COR-L47 (cell line): Measurements from ENCODE around the gene TFDP2.

Experiments
- DNase-seq: peaks from one replicate; lab custom pipeline; 2025; lab: John Stamatoyannopoulos, UW

Gene TFDP2

GRCh38 chr3:142072816-142073215, 76.5 kb downstream of the TFDP2 start:
- DNase-seq, result no peak

- no peak for DNase-seq
Measured at GRCh38 chr3:142065932-142066331, 83.4 kb downstream of the TFDP2 start.

GRCh38 chr3:142065344-142065743, 84.0 kb downstream of the TFDP2 start:
- DNase-seq, result no peak

- no peak for DNase-seq
Measured at GRCh38 chr3:142064454-142064853, 84.9 kb downstream of the TFDP2 start.

DNA sequence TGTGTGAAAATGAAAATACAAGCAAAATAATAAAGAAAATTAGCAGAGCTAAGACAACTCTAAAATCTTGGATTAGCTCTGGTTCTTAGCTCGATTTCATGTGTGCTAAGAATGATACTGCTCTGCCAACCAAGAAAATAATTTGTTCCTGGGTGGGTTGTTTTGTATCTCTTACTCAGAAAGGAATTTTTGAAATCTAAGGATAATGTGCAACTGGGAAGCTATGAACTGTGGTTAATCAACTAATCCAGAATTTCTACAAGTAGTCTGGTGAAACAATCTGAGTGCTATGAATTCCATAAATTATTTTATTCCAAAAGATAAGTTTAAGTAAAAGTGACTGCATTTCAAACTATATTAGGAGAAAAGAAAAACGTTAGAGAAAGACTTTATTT, 92.0 kb downstream of the TFDP2 start:
- DNase-seq, result no peak

DNA sequence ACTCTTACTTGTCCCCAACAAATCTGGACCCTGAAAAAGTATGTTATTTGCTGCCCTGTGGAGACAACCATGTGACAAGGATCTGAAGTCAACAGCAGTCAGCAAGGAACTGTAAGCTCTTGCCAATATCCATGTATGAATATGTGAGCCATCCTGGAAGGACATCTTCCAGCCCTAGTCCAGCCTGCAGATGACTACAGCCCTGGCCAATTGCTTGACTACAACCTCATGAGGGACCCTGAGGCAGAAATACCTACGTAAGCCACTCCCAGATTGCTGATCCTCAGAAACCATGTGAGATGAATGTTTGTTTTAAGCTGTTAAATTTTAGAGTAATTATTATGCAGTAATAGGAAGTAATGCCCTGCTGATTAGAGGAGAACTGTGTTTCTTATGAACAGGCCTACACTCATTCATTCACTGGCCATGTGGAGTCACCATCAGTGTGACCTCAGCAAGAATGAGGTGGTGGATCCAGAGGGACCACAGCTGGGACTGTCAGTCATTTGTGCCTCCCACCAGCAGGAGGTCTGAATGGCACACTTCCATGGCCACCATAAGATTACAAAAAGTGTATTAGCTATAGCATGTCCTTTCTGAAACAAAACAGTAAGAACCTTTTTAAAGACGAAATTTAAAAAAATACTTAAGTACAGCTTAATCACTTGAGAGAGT, 92.6 kb downstream of the TFDP2 start:
- DNase-seq, result no peak

DNA sequence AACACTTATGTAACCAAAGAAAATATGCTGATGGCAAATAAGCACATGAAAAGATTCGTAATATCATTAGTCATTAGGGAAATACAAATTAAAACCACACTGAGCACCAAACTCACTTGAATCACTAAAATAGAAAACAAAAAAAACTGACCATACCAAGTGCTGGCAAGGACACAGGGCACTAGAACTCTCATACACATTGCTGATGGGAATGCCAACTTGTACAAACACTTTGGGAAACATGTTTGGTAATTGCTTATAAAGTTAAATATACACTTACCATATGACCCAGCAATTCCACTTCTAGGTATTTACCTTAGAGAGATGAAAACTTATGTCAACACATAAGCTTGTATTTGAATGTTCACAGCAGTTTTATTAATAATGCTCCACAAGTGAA, 95.5 kb downstream of the TFDP2 start:
- DNase-seq, result no peak

GRCh38 chr3:142053244-142053643, 96.1 kb downstream of the TFDP2 start:
- no peak for DNase-seq

DNA sequence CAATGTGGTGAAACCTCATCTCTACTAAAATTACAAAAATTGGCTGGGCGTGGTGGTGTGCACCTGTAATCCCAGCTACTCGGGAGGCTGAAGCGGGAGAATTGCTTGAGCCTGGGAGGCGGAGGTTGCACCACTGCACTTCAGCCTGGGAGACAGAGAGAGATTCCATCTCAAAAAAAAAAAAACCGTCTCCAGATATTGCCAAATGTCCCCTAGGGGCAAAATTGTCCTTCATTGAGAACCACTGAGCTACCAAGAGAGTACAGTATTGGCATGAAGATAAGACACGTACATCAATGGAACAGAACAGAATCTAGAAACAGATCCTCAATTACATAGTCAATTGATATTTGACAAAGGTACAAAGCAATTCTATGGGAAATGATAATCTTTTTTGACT, 98.0 kb downstream of the TFDP2 start:
- DNase-seq, result no peak

DNA sequence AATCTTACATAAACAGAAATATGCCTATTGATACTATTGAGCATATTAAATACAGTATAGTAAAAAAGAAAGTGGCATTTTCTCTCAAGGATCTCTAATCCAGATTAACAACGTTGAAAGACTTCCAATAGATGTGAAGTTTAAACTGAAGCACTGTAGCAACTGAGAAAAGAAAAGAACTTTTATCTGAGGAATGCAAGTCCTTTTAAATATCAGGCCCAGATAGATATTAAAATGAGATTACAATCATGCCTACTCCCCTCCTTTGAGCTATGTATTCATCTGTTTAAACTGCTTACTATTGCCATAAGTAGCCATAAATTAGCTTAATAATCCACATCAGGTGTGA, 102.3 kb downstream of the TFDP2 start:
- DNase-seq, result no peak

GRCh38 chr3:142046320-142047020, 102.9 kb downstream of the TFDP2 start:
- DNase-seq, result no peak

DNA sequence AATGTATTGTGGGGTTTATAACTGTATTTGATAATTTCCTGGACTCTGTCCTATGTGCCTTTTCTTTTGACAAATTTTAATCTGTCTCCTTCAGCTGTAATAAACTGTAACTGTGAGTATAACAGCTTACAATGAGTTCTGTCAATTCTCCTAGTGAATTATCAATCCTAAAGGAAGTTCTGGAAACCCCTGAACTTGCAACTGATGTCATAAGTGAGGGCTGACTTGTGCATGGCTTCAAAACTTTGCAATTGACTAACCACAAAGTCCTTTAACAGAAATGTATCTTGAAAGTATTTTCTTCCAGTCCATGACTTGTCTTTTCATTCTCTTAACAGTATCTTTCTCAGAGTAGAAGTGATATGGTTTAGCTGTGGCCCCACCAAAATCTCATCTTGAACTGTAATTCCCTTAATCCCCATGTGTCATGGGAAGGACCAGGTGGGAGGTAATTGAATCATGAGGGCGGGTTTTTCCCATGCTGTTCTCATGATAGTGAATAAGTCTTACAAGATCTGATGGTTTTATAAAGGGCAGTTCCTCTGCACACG, 108.3 kb downstream of the TFDP2 start:
- DNase-seq, result no peak

- DNase-seq, result no peak
Measured at GRCh38 chr3:142035308-142035922, 113.9 kb downstream of the TFDP2 start.

- DNase-seq, result no peak
Measured at GRCh38 chr3:142033292-142033691, 116.1 kb downstream of the TFDP2 start.

DNA sequence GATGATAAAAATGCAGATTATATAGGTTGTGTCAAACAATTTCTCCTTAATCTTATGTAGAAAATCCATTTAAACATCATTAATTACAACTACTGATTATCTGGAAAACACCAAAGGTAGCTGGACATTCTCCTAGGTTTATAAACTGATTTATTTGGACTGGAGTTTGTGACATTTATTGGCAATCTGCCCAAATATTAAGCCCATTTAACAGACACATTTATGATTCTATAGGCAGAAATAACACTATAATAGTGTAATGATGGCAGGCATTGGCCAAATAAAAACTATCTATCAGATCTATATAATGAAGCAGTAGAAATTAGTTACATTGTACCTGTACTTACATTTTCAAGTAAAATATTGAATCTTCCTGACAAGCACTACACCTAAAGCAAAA, 117.8 kb downstream of the TFDP2 start:
- no peak for DNase-seq

DNA sequence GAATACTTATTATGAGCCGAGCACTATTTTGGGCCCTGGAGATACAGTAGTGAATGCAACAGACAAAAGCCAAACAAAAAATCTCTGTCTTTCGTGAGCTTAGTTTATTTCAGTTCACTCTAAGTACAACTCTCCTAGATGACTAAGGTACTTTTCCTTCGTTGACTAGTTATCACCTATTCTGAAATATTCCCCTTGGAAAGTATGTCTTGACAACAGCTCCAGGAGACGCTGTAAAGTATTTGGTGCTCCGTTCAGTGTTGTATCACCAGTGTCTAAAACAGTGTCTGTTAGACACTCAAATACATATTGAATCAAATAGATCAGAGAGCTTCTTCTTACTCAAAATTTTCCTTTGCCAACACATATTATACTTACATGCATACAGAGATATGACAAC, 119.6 kb downstream of the TFDP2 start:
- DNase-seq, result no peak

DNA sequence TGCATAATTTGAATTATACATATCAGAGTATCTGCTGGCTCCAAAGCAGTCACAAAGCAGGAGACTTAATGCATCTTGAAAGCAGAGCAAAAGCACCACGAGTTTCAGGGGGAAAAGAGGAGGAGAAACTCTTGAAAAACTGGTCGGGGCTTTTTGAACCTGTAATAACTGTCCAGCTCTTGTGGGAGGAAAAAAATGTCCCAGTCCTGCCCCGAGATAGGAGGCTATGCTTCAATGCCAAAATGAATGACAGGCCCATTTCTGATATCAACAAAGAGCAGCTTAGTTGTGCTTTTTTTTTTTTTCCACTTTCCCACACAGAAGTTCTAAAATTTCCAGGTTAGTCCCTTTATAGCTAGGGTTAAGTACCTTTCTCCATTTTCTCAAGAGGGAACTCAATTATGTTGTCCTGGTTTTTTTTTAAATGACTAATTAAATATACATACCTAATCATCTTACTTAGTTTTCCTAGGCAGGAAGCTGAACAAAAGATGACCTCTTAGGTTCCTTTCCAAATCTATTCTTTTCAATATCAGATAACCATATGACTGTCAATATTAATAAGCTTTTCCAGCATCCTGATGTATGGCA, 120.2 kb downstream of the TFDP2 start:
- DNase-seq, result no peak

DNA sequence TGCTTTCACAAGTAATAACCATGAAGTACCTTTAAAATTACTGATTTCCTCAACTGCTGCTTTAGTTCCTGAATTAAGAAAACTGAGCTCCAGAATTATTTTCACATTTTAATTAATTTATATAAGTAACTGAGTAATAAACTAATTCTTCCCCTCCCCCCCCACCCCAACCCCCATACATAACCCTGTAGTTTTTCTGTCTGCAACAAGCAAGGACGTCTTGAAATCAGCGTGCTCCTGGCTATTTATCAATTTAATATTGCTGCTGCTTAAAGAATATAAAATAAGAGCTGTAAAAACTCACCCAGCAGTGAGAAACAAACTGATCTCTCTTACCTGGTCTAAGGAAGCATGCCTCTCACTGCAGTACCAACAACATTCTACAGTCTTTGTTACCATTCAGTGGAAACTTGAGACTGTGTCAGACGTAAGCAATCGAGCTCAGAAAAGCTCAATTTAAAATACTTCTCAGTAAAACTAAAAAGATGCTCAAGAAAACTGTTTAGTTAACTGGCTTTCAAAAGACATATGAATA, 121.0 kb downstream of the TFDP2 start:
- peak; percentile 6 for DNase-seq

DNA sequence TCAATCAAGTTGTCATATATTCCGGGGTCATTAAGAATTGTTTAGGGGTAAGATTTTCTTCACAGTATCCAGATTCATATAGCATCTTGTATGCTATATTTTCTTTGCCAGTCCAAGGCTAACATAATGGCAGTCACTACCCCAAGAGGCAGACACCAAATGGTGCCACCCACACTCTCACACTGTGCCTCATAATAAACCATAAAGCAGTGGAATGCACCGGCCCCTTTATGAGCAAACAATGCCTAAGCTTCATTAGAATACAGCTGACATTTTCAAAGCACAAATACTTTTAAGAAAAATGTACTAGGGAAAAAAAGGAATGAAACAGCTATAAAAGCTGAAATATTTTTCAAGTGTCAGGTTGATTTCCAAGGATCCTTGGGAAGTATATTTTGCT, 121.6 kb downstream of the TFDP2 start:
- peak; percentile 21 for DNase-seq

GRCh38 chr3:142027300-142027699, 122.0 kb downstream of the TFDP2 start:
- DNase-seq, result no peak

DNA sequence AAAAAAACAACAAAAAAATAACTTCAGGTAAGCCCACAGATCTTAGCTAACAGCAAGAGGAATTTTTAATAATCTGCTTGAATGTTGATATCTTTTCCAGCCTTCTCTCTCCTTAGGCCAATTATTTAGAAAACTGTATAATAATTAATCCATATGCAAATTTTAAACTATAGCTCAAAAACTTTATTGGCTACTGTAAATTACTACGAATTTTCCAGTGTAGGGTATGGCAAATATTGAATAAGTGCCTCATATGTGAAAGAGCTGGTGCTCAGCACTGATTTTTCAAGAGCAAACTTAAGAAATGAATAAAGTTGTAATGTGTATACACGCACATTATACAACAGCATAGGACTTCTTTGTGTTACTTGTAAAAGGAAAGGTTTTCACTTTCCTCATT, 123.0 kb downstream of the TFDP2 start:
- no peak for DNase-seq

GRCh38 chr3:142022381-142022780, 127.0 kb downstream of the TFDP2 start:
- DNase-seq, result no peak

DNA sequence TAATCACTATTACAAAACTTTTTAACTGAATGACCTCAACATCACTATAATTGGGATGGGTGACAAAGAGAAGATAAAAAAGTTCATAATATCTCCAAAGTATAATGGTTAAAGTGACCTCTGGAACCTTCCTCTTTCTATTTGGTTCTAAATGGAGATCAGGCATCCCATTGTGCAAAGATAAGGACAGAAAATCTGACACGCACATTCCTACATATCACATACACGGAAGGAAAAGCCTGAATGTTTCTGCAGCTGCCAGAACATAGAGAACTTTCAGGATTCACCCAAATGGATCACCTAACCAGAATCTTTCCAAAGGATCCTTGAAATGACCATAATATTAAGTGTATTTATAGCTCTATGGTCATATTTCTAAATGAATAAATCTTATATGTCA, 128.2 kb downstream of the TFDP2 start:
- DNase-seq, result no peak
